GM23338 (cell line): ENCODE data around the gene AKIP1. TPM values are rescaled to one million over a fixed set of nuclear protein-coding genes. Genes with fewer than 3 reads are reported as not detected.

Experiments
- ATAC-seq: fragments of 200-7000 bp; cut with Tn5 transposase; 3 replicates; pipeline ENCODE4 v1.9.1; 2020
- DNase-seq: peaks from one replicate; pipeline ENCODE4 v3.0.0-alpha.2; 2015; ENCODE audit warnings: low spot score
- H2AFZ ChIP-seq: fragments of 200-600 bp; sonication (generic); 2 replicates; pipeline ENCODE4 v1.8.0; 2016; ENCODE audit warnings: antibody characterized with exemption, mild to moderate bottlenecking, moderate library complexity
- H3F3A ChIP-seq: fragments of 200-600 bp; sonication (generic); replicated peaks from 2 replicates; pipeline ENCODE4 v1.8.0; 2017; ENCODE audit warnings: antibody characterized with exemption, mixed run types, low read depth
- H3K27ac ChIP-seq: fragments of 200-600 bp; sonication (generic); 2 replicates; pipeline ENCODE4 v1.6.1; 2016; ENCODE audit warnings: low read depth
- H3K27me3 ChIP-seq: fragments of 200-600 bp; sonication (generic); 2 replicates; pipeline ENCODE4 v1.8.0; 2016; ENCODE audit warnings: mild to moderate bottlenecking, mixed run types, moderate library complexity; ENCODE audit not compliant: insufficient read depth
- H3K36me3 ChIP-seq: fragments of 200-600 bp; sonication (generic); 2 replicates; pipeline ENCODE4 v1.8.0; 2016; ENCODE audit warnings: mild to moderate bottlenecking; ENCODE audit not compliant: insufficient read depth
- H3K4me1 ChIP-seq: fragments of 200-600 bp; sonication (generic); 2 replicates; pipeline ENCODE4 v1.8.0; 2016; ENCODE audit warnings: mild to moderate bottlenecking, moderate library complexity; ENCODE audit not compliant: insufficient read depth
- H3K4me2 ChIP-seq: fragments of 200-600 bp; sonication (generic); 2 replicates; pipeline ENCODE4 v1.7.1; 2017; ENCODE audit warnings: mixed run types
- H3K4me3 ChIP-seq: fragments of 200-600 bp; sonication (generic); 2 replicates; pipeline ENCODE4 v1.6.1; 2016; ENCODE audit warnings: mixed run types
- H3K79me2 ChIP-seq: fragments of 200-600 bp; sonication (generic); replicated peaks from 2 replicates; pipeline ENCODE4 v1.8.0; 2017; ENCODE audit warnings: mild to moderate bottlenecking; ENCODE audit not compliant: insufficient read depth
- H3K9me2 ChIP-seq: fragments of 200-600 bp; sonication (generic); 2 replicates; pipeline ENCODE4 v1.8.0; 2017; ENCODE audit not compliant: insufficient read depth
- H4K20me1 ChIP-seq: fragments of 200-600 bp; sonication (generic); replicated peaks from 2 replicates; pipeline ENCODE4 v1.8.0; 2017; ENCODE audit warnings: mild to moderate bottlenecking; ENCODE audit not compliant: insufficient read depth
- H3K27ac Mint-ChIP-seq: 2 replicates; pipeline ENCODE4 v1.8.0; 2020; ENCODE audit warnings: inconsistent platforms, mild to moderate bottlenecking, moderate library complexity, mixed read lengths
- H3K27me3 Mint-ChIP-seq: 3 replicates; pipeline ENCODE4 v1.8.0; 2022; ENCODE audit warnings: low read depth, mild to moderate bottlenecking, moderate library complexity, mixed read lengths, inconsistent platforms; ENCODE audit not compliant: insufficient read depth, poor library complexity
- H3K36me3 Mint-ChIP-seq: 3 replicates; pipeline ENCODE4 v1.8.0; 2021; ENCODE audit warnings: low read depth, mild to moderate bottlenecking, inconsistent platforms, moderate library complexity, mixed read lengths
- H3K4me1 Mint-ChIP-seq: 3 replicates; pipeline ENCODE4 v1.8.0; 2020; ENCODE audit warnings: mild to moderate bottlenecking, inconsistent platforms, mixed read lengths
- H3K4me3 Mint-ChIP-seq: 3 replicates; pipeline ENCODE4 v1.8.0; 2021; ENCODE audit warnings: moderate library complexity, mild to moderate bottlenecking, inconsistent platforms, mixed read lengths
- H3K9me3 Mint-ChIP-seq: 3 replicates; pipeline ENCODE4 v1.8.0; 2020; ENCODE audit warnings: moderate library complexity, mild to moderate bottlenecking, inconsistent platforms, mixed read lengths
- CREB1 ChIP-seq: fragments of 250-450 bp; sonication (Bioruptor Pico); IDR thresholded peaks from 2 replicates; pipeline ENCODE4 v1.5.0; 2020; ENCODE audit warnings: low read depth, mild to moderate bottlenecking, moderate library complexity
- EZH2 ChIP-seq: fragments of 200-600 bp; sonication (generic); IDR thresholded peaks from one replicate; pipeline ENCODE4 v1.8.0; 2017; ENCODE audit warnings: antibody characterized with exemption, mild to moderate bottlenecking, low read depth; ENCODE audit not compliant: unreplicated experiment
- EZH2phosphoT487 ChIP-seq: fragments of 200-600 bp; sonication (generic); IDR thresholded peaks from one replicate; pipeline ENCODE4 v1.8.1; 2018; ENCODE audit warnings: antibody characterized with exemption; ENCODE audit not compliant: unreplicated experiment
- JUNB ChIP-seq: IDR thresholded peaks from one replicate; pipeline ENCODE4 v1.6.1; 2016; ENCODE audit warnings: antibody characterized with exemption; ENCODE audit not compliant: unreplicated experiment
- NANOG ChIP-seq: IDR thresholded peaks from 2 replicates; pipeline ENCODE4 v1.6.1; 2016; ENCODE audit warnings: antibody characterized with exemption, borderline replicate concordance
- POLR2AphosphoS5 ChIP-seq: IDR thresholded peaks from 2 replicates; pipeline ENCODE4 v1.6.1; 2016; ENCODE audit warnings: antibody characterized with exemption, low read depth
- STAT1 ChIP-seq: IDR thresholded peaks from one replicate; pipeline ENCODE4 v1.6.1; 2016; ENCODE audit warnings: antibody characterized with exemption; ENCODE audit not compliant: unreplicated experiment
- ZNF114 ChIP-seq: fragments of 250-450 bp; sonication (Bioruptor Pico); IDR thresholded peaks from 2 replicates; pipeline ENCODE4 v1.5.0; 2020; ENCODE audit warnings: mild to moderate bottlenecking, moderate library complexity
- ZNF331 ChIP-seq: fragments of 250-450 bp; sonication (Bioruptor Pico); IDR thresholded peaks from 2 replicates; pipeline ENCODE4 v1.5.0; 2020; ENCODE audit warnings: low read depth, mild to moderate bottlenecking, moderate library complexity
- polyA plus RNA-seq: library from polyadenylated mRNA; unstranded; fragments of >200 nt; fragmentation: Nextera tagmentation; extraction: Ambion mirVana; gene quantifications from 2 replicates; pipeline ENCODE4 v1.2.1, GENCODE V29; 2016
- total RNA-seq: library from RNA; depleted of rRNA; stranded (reverse); fragments of >200 nt; shearing (Covaris generic); gene quantifications from 2 replicates; pipeline ENCODE4 v1.2.3, GENCODE V29; 2014
- TF ChIP-seq, protein P1 (sequence below): IDR thresholded peaks from one replicate; pipeline ENCODE4 v1.6.1; 2018; ENCODE audit warnings: antibody characterized with exemption; ENCODE audit not compliant: unreplicated experiment
- TF ChIP-seq, protein P2 (sequence below): fragments of 250-450 bp; sonication (Bioruptor Pico); IDR thresholded peaks from 2 replicates; pipeline ENCODE4 v1.5.0; 2020; ENCODE audit warnings: mild to moderate bottlenecking, moderate library complexity
- TF ChIP-seq, protein P3 (sequence below), 2 experiments: fragments of 200-600 bp in 1 of 2; sonication (generic) in 1 of 2; conservative IDR thresholded peaks; 2 replicates each; pipeline versions ENCODE4 v1.5.1 to v1.6.1; 2016 to 2017; ENCODE audit warnings: antibody characterized with exemption in 2 of 2, low read depth in 2 of 2, mild to moderate bottlenecking in 2 of 2, moderate library complexity in 1 of 2
- TF ChIP-seq, protein P4 (sequence below): IDR thresholded peaks from 2 replicates; pipeline ENCODE4 v1.6.1; 2016; ENCODE audit warnings: antibody characterized with exemption

The AKIP1 gene
- total and polyA plus RNA-seq, 2 experiments from 2014 or later: 11.1 to 14.0 TPM

DNA sequence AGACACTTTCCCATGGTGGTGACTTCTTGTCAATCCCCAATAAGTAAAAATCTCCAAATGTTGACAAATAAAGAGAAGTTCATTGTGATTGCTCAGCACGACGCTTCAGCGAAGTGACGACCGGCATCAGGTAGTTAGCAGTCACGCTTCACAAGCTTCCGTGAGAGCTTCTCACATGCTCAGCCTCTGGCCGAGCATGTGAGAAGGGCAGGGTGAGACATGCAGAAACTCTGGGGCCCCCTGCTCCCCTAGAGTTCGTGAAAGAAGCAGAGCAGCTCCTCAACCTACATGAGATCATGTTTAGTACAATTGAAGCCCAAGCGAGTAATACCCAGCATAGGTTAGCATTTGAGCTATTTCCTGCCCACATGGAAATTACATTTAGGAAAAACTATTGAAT is 26.2 kb downstream of the AKIP1 start:
- H3K27me3 Mint-ChIP-seq: peaks cover 5% of the 10 kb centered on the region
- TF ChIP-seq POLR2AphosphoS5 (no peak), JUNB (no peak), EZH2 (no peak), EZH2phosphoT487 (no peak), ZNF331 (no peak), ZNF114 (CRISPR knock-in tag) (no peak), CREB1 (CRISPR knock-in tag) (no peak), STAT1 (no peak), NANOG (no peak)
- TF ChIP-seq, protein P1, sequence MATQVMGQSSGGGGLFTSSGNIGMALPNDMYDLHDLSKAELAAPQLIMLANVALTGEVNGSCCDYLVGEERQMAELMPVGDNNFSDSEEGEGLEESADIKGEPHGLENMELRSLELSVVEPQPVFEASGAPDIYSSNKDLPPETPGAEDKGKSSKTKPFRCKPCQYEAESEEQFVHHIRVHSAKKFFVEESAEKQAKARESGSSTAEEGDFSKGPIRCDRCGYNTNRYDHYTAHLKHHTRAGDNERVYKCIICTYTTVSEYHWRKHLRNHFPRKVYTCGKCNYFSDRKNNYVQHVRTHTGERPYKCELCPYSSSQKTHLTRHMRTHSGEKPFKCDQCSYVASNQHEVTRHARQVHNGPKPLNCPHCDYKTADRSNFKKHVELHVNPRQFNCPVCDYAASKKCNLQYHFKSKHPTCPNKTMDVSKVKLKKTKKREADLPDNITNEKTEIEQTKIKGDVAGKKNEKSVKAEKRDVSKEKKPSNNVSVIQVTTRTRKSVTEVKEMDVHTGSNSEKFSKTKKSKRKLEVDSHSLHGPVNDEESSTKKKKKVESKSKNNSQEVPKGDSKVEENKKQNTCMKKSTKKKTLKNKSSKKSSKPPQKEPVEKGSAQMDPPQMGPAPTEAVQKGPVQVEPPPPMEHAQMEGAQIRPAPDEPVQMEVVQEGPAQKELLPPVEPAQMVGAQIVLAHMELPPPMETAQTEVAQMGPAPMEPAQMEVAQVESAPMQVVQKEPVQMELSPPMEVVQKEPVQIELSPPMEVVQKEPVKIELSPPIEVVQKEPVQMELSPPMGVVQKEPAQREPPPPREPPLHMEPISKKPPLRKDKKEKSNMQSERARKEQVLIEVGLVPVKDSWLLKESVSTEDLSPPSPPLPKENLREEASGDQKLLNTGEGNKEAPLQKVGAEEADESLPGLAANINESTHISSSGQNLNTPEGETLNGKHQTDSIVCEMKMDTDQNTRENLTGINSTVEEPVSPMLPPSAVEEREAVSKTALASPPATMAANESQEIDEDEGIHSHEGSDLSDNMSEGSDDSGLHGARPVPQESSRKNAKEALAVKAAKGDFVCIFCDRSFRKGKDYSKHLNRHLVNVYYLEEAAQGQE: no peak
- TF ChIP-seq, protein P2, sequence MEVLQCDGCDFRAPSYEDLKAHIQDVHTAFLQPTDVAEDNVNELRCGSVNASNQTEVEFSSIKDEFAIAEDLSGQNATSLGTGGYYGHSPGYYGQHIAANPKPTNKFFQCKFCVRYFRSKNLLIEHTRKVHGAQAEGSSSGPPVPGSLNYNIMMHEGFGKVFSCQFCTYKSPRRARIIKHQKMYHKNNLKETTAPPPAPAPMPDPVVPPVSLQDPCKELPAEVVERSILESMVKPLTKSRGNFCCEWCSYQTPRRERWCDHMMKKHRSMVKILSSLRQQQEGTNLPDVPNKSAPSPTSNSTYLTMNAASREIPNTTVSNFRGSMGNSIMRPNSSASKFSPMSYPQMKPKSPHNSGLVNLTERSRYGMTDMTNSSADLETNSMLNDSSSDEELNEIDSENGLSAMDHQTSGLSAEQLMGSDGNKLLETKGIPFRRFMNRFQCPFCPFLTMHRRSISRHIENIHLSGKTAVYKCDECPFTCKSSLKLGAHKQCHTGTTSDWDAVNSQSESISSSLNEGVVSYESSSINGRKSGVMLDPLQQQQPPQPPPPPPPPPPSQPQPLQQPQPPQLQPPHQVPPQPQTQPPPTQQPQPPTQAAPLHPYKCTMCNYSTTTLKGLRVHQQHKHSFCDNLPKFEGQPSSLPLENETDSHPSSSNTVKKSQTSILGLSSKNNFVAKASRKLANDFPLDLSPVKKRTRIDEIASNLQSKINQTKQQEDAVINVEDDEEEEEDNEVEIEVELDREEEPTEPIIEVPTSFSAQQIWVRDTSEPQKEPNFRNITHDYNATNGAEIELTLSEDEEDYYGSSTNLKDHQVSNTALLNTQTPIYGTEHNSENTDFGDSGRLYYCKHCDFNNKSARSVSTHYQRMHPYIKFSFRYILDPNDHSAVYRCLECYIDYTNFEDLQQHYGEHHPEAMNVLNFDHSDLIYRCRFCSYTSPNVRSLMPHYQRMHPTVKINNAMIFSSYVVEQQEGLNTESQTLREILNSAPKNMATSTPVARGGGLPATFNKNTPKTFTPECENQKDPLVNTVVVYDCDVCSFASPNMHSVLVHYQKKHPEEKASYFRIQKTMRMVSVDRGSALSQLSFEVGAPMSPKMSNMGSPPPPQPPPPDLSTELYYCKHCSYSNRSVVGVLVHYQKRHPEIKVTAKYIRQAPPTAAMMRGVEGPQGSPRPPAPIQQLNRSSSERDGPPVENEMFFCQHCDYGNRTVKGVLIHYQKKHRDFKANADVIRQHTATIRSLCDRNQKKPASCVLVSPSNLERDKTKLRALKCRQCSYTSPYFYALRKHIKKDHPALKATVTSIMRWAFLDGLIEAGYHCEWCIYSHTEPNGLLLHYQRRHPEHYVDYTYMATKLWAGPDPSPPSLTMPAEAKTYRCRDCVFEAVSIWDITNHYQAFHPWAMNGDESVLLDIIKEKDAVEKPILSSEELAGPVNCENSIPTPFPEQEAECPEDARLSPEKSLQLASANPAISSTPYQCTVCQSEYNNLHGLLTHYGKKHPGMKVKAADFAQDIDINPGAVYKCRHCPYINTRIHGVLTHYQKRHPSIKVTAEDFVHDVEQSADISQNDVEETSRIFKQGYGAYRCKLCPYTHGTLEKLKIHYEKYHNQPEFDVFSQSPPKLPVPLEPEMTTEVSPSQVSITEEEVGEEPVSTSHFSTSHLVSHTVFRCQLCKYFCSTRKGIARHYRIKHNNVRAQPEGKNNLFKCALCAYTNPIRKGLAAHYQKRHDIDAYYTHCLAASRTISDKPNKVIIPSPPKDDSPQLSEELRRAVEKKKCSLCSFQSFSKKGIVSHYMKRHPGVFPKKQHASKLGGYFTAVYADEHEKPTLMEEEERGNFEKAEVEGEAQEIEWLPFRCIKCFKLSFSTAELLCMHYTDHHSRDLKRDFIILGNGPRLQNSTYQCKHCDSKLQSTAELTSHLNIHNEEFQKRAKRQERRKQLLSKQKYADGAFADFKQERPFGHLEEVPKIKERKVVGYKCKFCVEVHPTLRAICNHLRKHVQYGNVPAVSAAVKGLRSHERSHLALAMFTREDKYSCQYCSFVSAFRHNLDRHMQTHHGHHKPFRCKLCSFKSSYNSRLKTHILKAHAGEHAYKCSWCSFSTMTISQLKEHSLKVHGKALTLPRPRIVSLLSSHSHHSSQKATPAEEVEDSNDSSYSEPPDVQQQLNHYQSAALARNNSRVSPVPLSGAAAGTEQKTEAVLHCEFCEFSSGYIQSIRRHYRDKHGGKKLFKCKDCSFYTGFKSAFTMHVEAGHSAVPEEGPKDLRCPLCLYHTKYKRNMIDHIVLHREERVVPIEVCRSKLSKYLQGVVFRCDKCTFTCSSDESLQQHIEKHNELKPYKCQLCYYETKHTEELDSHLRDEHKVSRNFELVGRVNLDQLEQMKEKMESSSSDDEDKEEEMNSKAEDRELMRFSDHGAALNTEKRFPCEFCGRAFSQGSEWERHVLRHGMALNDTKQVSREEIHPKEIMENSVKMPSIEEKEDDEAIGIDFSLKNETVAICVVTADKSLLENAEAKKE (CRISPR knock-in tag): no peak
- TF ChIP-seq, protein P3, sequence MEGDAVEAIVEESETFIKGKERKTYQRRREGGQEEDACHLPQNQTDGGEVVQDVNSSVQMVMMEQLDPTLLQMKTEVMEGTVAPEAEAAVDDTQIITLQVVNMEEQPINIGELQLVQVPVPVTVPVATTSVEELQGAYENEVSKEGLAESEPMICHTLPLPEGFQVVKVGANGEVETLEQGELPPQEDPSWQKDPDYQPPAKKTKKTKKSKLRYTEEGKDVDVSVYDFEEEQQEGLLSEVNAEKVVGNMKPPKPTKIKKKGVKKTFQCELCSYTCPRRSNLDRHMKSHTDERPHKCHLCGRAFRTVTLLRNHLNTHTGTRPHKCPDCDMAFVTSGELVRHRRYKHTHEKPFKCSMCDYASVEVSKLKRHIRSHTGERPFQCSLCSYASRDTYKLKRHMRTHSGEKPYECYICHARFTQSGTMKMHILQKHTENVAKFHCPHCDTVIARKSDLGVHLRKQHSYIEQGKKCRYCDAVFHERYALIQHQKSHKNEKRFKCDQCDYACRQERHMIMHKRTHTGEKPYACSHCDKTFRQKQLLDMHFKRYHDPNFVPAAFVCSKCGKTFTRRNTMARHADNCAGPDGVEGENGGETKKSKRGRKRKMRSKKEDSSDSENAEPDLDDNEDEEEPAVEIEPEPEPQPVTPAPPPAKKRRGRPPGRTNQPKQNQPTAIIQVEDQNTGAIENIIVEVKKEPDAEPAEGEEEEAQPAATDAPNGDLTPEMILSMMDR (conservative IDR thresholded peaks at IDR 0.05; ENCODE audit: low read depth in 2 of 2): no peak
- TF ChIP-seq, protein P4, sequence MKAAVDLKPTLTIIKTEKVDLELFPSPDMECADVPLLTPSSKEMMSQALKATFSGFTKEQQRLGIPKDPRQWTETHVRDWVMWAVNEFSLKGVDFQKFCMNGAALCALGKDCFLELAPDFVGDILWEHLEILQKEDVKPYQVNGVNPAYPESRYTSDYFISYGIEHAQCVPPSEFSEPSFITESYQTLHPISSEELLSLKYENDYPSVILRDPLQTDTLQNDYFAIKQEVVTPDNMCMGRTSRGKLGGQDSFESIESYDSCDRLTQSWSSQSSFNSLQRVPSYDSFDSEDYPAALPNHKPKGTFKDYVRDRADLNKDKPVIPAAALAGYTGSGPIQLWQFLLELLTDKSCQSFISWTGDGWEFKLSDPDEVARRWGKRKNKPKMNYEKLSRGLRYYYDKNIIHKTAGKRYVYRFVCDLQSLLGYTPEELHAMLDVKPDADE: no peak
- no peak for DNase-seq
- no peaks in the 10 kb centered on the region for H3K36me3 Mint-ChIP-seq
- H3K79me2 ChIP-seq: no peaks in the 10 kb centered on the region
- H3K36me3 ChIP-seq: no peaks in the 10 kb centered on the region
- no peaks in the 10 kb centered on the region for H3K27me3 ChIP-seq
- H3K4me3 ChIP-seq: no peak overlapping the region
- H3K4me1 ChIP-seq: peaks cover 5% of the 10 kb centered on the region; the same call in 1 of the 2 replicates
- H2AFZ ChIP-seq: no peak overlapping the region
- H3K4me1 Mint-ChIP-seq: peaks cover 20% of the 10 kb centered on the region
- H4K20me1 ChIP-seq: no peaks in the 10 kb centered on the region
- H3K27ac Mint-ChIP-seq: no peak overlapping the region
- H3F3A ChIP-seq: no peaks in the 10 kb centered on the region
- no peak overlapping the region for H3K27ac ChIP-seq
- H3K4me3 Mint-ChIP-seq: no peak overlapping the region
- no peaks in the 10 kb centered on the region for H3K9me3 Mint-ChIP-seq
- no peaks in the 10 kb centered on the region for H3K9me2 ChIP-seq
- no peak for ATAC-seq
- H3K4me2 ChIP-seq: no peak overlapping the region
